ENCODE data around the gene ANKH. TPM values are rescaled to one million over a fixed set of nuclear protein-coding genes. Genes with fewer than 3 reads are reported as not detected.

The ANKH gene
- total and polyA plus RNA-seq, 2 of the 13 experiments (the other 11 are each of a cell fraction or from before 2014, with no cell fraction given): 25.0 to 36.0 TPM

- in situ Hi-C loops (cut with HindIII; ENCODE audit: extremely low pct_ligation_motif_present, low pct_unique_long_range_greater_than_20kb) (no loop called here), intact Hi-C loops (cut with micrococcal nuclease; ENCODE audit: unreplicated experiment) (no loop called here)
- 98% methylated on average over 11 of the region's 11 CpGs for WGBS (ENCODE audit: low lambda C conversion rate)
- no peaks in the 10 kb centered on the region for H4K20me1 ChIP-seq (ENCODE audit: insufficient read depth, low read length)
- FAIRE-seq (no peak), ATAC-seq (no peak), DNase-seq (ENCODE audit: low spot score) (no peak)
- no peaks in the 10 kb centered on the region for H3K9me3 ChIP-seq (ENCODE audit: low read length)
- POLR2A ChIA-PET: no interaction called here
- no peak overlapping the region for H3K4me3 ChIP-seq (replicated peaks in 1 of 3; ENCODE audit: insufficient read depth in 1 of 3, low read depth in 2 of 3, low read length in 3 of 3)
- 0 out of 5 replicates have a peak, but pooled peaks cover 0 to 6% of the 10 kb centered on the region in 2 experiments for H3K36me3 ChIP-seq (replicated peaks in 1 of 2; ENCODE audit: control insufficient read depth in 1 of 2, insufficient read depth in 2 of 2, low read length in 2 of 2)
- CTCF ChIA-PET (ENCODE audit: low intra/inter-chr PET ratio, low total read pairs): no interaction called here
- H3K4me1 ChIP-seq (ENCODE audit: insufficient read depth, low read length): no peaks in the 10 kb centered on the region
- no peak overlapping the region for H2AFZ ChIP-seq (ENCODE audit: low read length)
- no peak overlapping the region for H3K9ac ChIP-seq (ENCODE audit: insufficient read depth, low read depth, low read length)
- H3K79me2 ChIP-seq (ENCODE audit: insufficient read depth, low read length): peaks cover 2% of the 10 kb centered on the region
- no peak overlapping the region for H3K4me2 ChIP-seq (ENCODE audit: low read depth, low read length)
- H3K27me3 ChIP-seq (ENCODE audit: control insufficient read depth in 1 of 2, insufficient read depth in 2 of 2, low read length in 2 of 2): no peaks in the 10 kb centered on the region
- TF ChIP-seq ZKSCAN5 (CRISPR knock-in tag; IDR thresholded peaks at IDR 0.05) (no peak), SP1 (IDR thresholded peaks at IDR 0.05) (no peak), SP1 (CRISPR knock-in tag; IDR thresholded peaks at IDR 0.05) (no peak), NFIC (IDR thresholded peaks at IDR 0.05; ENCODE audit: low read length) (no peak), BATF2 (CRISPR knock-in tag; IDR thresholded peaks at IDR 0.05) (no peak), ZNF724P (CRISPR knock-in tag; IDR thresholded peaks at IDR 0.05; ENCODE audit: borderline replicate concordance) (no peak), PLRG1 (conservative IDR thresholded peaks at IDR 0.05) (no peak), DRAP1 (CRISPR knock-in tag; IDR thresholded peaks at IDR 0.05) (no peak), THAP7 (CRISPR knock-in tag; IDR thresholded peaks at IDR 0.05) (no peak), ISL2 (CRISPR knock-in tag; IDR thresholded peaks at IDR 0.05) (no peak), POLR2AphosphoS5 (IDR thresholded peaks at IDR 0.05; ENCODE audit: low read depth, low read length) (no peak), LCORL (IDR thresholded peaks at IDR 0.05) (no peak), LCORL (CRISPR knock-in tag; IDR thresholded peaks at IDR 0.05) (no peak), SMAD9 (CRISPR knock-in tag; IDR thresholded peaks at IDR 0.05) (no peak), CCAR2 (optimal IDR thresholded peaks at IDR 0.05; ENCODE audit: low read depth, low read length) (no peak), SIN3A (IDR thresholded peaks at IDR 0.05; ENCODE audit: borderline replicate concordance, low read depth, low read length) (no peak), KAT2B (IDR thresholded peaks at IDR 0.05; ENCODE audit: borderline replicate concordance, low read depth, low read length) (no peak), SRSF9 (IDR thresholded peaks at IDR 0.05; ENCODE audit: borderline replicate concordance, insufficient read depth, low read depth, low read length, poor library complexity, severe bottlenecking) (no peak)
- TF ChIP-seq, protein P1, sequence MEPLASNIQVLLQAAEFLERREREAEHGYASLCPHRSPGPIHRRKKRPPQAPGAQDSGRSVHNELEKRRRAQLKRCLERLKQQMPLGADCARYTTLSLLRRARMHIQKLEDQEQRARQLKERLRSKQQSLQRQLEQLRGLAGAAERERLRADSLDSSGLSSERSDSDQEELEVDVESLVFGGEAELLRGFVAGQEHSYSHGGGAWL (CRISPR knock-in tag; IDR thresholded peaks at IDR 0.05): no peak
- TF ChIP-seq, protein P2, sequence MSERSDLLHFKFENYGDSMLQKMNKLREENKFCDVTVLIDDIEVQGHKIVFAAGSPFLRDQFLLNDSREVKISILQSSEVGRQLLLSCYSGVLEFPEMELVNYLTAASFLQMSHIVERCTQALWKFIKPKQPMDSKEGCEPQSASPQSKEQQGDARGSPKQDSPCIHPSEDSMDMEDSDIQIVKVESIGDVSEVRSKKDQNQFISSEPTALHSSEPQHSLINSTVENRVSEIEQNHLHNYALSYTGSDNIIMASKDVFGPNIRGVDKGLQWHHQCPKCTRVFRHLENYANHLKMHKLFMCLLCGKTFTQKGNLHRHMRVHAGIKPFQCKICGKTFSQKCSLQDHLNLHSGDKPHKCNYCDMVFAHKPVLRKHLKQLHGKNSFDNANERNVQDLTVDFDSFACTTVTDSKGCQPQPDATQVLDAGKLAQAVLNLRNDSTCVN (CRISPR knock-in tag; IDR thresholded peaks at IDR 0.05; ENCODE audit: borderline replicate concordance): no peak
- no peak overlapping the region for H3K27ac ChIP-seq (ENCODE audit: extremely low read length, insufficient read depth, low read length)
- BruUV-seq (replicated peaks): no TSS peak
Observed at GRCh38 chr5:14834584-14835550, 36.7 kb downstream of the ANKH start.
